HG02884 (cell line): ENCODE measurements around the gene GNRHR.
A peak's percentile ranks its signal among the peaks of the same experiment; 100 is the strongest.

ENCODE experiments used
- ATAC-seq: cut with Tn5 transposase; IDR thresholded peaks from one replicate; pipeline ENCODE4 v1.9.1; 2021; ENCODE audit warnings: mild to moderate bottlenecking, moderate library complexity; ENCODE audit not compliant: unreplicated experiment

Gene GNRHR

GRCh38 chr4:67700738-67701516 lies 53.3 kb downstream of the GNRHR start, which contains the start of gene UBA6:
Gene UBA6, minus strand, starts transcription at chr4:67701155. Its CDS starts 36 bp downstream, at chr4:67701119.
- ATAC-seq: peak; percentile 98

GRCh38 chr4:67700116-67700737 lies 54.0 kb downstream of the GNRHR start:
- ATAC-seq: peak; percentile 3

- ATAC-seq: no peak
Observed at GRCh38 chr4:67699603-67700002, 54.6 kb downstream of the GNRHR start.

GRCh38 chr4:67697860-67698687 lies 56.1 kb downstream of the GNRHR start:
- no peak for ATAC-seq

- no peak for ATAC-seq
Observed at GRCh38 chr4:67696061-67696460, 58.1 kb downstream of the GNRHR start.

GRCh38 chr4:67694662-67695061 lies 59.5 kb downstream of the GNRHR start:
- no peak for ATAC-seq

- no peak for ATAC-seq
Observed at GRCh38 chr4:67691328-67691727, 62.9 kb downstream of the GNRHR start.
